Measurements from ENCODE around the gene FNDC3B. TPM values are rescaled to one million over a fixed set of nuclear protein-coding genes. Genes with fewer than 3 reads are reported as not detected.

The FNDC3B gene
- total and polyA plus RNA-seq, 2 of the 8 experiments (the other 6 are each of a cell fraction or from before 2014, with no cell fraction given): 14.1 to 44.4 TPM

- TF ChIP-seq, protein P1, sequence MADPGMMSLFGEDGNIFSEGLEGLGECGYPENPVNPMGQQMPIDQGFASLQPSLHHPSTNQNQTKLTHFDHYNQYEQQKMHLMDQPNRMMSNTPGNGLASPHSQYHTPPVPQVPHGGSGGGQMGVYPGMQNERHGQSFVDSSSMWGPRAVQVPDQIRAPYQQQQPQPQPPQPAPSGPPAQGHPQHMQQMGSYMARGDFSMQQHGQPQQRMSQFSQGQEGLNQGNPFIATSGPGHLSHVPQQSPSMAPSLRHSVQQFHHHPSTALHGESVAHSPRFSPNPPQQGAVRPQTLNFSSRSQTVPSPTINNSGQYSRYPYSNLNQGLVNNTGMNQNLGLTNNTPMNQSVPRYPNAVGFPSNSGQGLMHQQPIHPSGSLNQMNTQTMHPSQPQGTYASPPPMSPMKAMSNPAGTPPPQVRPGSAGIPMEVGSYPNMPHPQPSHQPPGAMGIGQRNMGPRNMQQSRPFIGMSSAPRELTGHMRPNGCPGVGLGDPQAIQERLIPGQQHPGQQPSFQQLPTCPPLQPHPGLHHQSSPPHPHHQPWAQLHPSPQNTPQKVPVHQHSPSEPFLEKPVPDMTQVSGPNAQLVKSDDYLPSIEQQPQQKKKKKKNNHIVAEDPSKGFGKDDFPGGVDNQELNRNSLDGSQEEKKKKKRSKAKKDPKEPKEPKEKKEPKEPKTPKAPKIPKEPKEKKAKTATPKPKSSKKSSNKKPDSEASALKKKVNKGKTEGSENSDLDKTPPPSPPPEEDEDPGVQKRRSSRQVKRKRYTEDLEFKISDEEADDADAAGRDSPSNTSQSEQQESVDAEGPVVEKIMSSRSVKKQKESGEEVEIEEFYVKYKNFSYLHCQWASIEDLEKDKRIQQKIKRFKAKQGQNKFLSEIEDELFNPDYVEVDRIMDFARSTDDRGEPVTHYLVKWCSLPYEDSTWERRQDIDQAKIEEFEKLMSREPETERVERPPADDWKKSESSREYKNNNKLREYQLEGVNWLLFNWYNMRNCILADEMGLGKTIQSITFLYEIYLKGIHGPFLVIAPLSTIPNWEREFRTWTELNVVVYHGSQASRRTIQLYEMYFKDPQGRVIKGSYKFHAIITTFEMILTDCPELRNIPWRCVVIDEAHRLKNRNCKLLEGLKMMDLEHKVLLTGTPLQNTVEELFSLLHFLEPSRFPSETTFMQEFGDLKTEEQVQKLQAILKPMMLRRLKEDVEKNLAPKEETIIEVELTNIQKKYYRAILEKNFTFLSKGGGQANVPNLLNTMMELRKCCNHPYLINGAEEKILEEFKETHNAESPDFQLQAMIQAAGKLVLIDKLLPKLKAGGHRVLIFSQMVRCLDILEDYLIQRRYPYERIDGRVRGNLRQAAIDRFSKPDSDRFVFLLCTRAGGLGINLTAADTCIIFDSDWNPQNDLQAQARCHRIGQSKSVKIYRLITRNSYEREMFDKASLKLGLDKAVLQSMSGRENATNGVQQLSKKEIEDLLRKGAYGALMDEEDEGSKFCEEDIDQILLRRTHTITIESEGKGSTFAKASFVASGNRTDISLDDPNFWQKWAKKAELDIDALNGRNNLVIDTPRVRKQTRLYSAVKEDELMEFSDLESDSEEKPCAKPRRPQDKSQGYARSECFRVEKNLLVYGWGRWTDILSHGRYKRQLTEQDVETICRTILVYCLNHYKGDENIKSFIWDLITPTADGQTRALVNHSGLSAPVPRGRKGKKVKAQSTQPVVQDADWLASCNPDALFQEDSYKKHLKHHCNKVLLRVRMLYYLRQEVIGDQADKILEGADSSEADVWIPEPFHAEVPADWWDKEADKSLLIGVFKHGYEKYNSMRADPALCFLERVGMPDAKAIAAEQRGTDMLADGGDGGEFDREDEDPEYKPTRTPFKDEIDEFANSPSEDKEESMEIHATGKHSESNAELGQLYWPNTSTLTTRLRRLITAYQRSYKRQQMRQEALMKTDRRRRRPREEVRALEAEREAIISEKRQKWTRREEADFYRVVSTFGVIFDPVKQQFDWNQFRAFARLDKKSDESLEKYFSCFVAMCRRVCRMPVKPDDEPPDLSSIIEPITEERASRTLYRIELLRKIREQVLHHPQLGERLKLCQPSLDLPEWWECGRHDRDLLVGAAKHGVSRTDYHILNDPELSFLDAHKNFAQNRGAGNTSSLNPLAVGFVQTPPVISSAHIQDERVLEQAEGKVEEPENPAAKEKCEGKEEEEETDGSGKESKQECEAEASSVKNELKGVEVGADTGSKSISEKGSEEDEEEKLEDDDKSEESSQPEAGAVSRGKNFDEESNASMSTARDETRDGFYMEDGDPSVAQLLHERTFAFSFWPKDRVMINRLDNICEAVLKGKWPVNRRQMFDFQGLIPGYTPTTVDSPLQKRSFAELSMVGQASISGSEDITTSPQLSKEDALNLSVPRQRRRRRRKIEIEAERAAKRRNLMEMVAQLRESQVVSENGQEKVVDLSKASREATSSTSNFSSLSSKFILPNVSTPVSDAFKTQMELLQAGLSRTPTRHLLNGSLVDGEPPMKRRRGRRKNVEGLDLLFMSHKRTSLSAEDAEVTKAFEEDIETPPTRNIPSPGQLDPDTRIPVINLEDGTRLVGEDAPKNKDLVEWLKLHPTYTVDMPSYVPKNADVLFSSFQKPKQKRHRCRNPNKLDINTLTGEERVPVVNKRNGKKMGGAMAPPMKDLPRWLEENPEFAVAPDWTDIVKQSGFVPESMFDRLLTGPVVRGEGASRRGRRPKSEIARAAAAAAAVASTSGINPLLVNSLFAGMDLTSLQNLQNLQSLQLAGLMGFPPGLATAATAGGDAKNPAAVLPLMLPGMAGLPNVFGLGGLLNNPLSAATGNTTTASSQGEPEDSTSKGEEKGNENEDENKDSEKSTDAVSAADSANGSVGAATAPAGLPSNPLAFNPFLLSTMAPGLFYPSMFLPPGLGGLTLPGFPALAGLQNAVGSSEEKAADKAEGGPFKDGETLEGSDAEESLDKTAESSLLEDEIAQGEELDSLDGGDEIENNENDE (IDR thresholded peaks at IDR 0.05; ENCODE audit: insufficient replicate concordance, low read length): no peak
- TF ChIP-seq NRF1 (IDR thresholded peaks at IDR 0.05; ENCODE audit: low read depth, low read length) (no peak), TAF1 (IDR thresholded peaks at IDR 0.05; ENCODE audit: low read depth, low read length) (no peak), CBX8 (IDR thresholded peaks at IDR 0.05; ENCODE audit: borderline replicate concordance, low read depth, low read length) (no peak), BCL11A (IDR thresholded peaks at IDR 0.05; ENCODE audit: low read depth in 2 of 2, low read length in 2 of 2) (no peak), GABPA (IDR thresholded peaks at IDR 0.05; ENCODE audit: borderline replicate concordance, insufficient read depth, low read length) (no peak), CHD2 (IDR thresholded peaks at IDR 0.05; ENCODE audit: low read length) (no peak), RBBP5 (IDR thresholded peaks at IDR 0.05; ENCODE audit: borderline replicate concordance, low read depth, low read length) (no peak), BRCA1 (IDR thresholded peaks at IDR 0.05; ENCODE audit: low read depth, low read length) (no peak), PHF8 (conservative IDR thresholded peaks at IDR 0.05; ENCODE audit: low read depth, low read length) (no peak), TAF7 (optimal IDR thresholded peaks at IDR 0.05; ENCODE audit: borderline replicate concordance, low read depth, low read length) (no peak), SRF (IDR thresholded peaks at IDR 0.05; ENCODE audit: low read depth, low read length) (no peak)
Observed at GRCh38 chr3:172378439-172378838, 339.1 kb downstream of the FNDC3B start (continued).
